GM19238 (cell line): ENCODE results near the gene TMEM178A.
A peak's percentile ranks its signal among the peaks of the same experiment; 100 is the strongest.
"Not testable (repeated sequence)": the region's sequence is repeated elsewhere in the genome, so short reads cannot be mapped to it uniquely, and the experiment has no call there.

Experiments
- DNase-seq: peaks from one replicate; pipeline ENCODE4 v3.0.0; 2011; ENCODE audit warnings: low spot score; ENCODE audit not compliant: insufficient read length

The TMEM178A gene

GRCh38 chr2:39665811-39666490 is at the start of gene TMEM178A:
Gene TMEM178A (plus strand): TSS chr2:39665917. CDS start chr2:39665975, 58 bp downstream.
- DNase-seq, result peak; percentile 16

GRCh38 chr2:39618236-39618635 is 47.5 kb upstream of the TMEM178A start:
- DNase-seq, result no peak

GRCh38 chr2:39618736-39619135 is 47.0 kb upstream of the TMEM178A start:
- DNase-seq, result no peak

- DNase-seq, result no peak
Observed at GRCh38 chr2:39620067-39620466, 45.6 kb upstream of the TMEM178A start.

- no peak for DNase-seq
Observed at GRCh38 chr2:39621596-39621995, 44.1 kb upstream of the TMEM178A start.

- DNase-seq, result no peak
Observed at GRCh38 chr2:39622860-39623259, 42.9 kb upstream of the TMEM178A start.

GRCh38 chr2:39623917-39624316 is 41.8 kb upstream of the TMEM178A start:
- DNase-seq, result no peak

GRCh38 chr2:39625193-39625926 is 40.4 kb upstream of the TMEM178A start:
- DNase-seq, result no peak

- DNase-seq, result no peak
Observed at GRCh38 chr2:39625927-39626270, 39.8 kb upstream of the TMEM178A start.

- not testable (repeated sequence) for DNase-seq
Observed at GRCh38 chr2:39628346-39628745, 37.4 kb upstream of the TMEM178A start.

- DNase-seq, result no peak
Observed at GRCh38 chr2:39629646-39630045, 36.1 kb upstream of the TMEM178A start.

GRCh38 chr2:39631256-39631655 is 34.5 kb upstream of the TMEM178A start:
- DNase-seq, result no peak

- DNase-seq, result no peak
Observed at GRCh38 chr2:39631718-39632117, 34.0 kb upstream of the TMEM178A start.

- DNase-seq, result no peak
Observed at GRCh38 chr2:39632876-39633275, 32.8 kb upstream of the TMEM178A start.

GRCh38 chr2:39636306-39636705 is 29.4 kb upstream of the TMEM178A start:
- DNase-seq, result no peak

GRCh38 chr2:39638581-39638980 is 27.1 kb upstream of the TMEM178A start:
- no peak for DNase-seq

GRCh38 chr2:39640107-39640506 is 25.6 kb upstream of the TMEM178A start:
- DNase-seq, result no peak

GRCh38 chr2:39640681-39641080 is 25.0 kb upstream of the TMEM178A start:
- no peak for DNase-seq

GRCh38 chr2:39641635-39642034 is 24.1 kb upstream of the TMEM178A start:
- DNase-seq, result no peak

- DNase-seq, result no peak
Observed at GRCh38 chr2:39642051-39642718, 23.5 kb upstream of the TMEM178A start.

- DNase-seq, result no peak
Observed at GRCh38 chr2:39645826-39646225, 19.9 kb upstream of the TMEM178A start.

- DNase-seq, result no peak
Observed at GRCh38 chr2:39646267-39646666, 19.4 kb upstream of the TMEM178A start.
